GM12865 (cell line): ENCODE measurements around the gene DEFB113.

Source experiments
- DNase-seq: peaks from one replicate; pipeline ENCODE4 v3.0.0; 2010; ENCODE audit warnings: low read depth
- H3K4me3 ChIP-seq: 2 replicates; pipeline ENCODE4 v1.5.1; 2011; ENCODE audit warnings: mild to moderate bottlenecking, low read depth, low read length, control low read depth
- CTCF ChIP-seq: IDR thresholded peaks from 2 replicates; pipeline ENCODE4 v1.5.1; 2011; ENCODE audit warnings: low read length, control low read depth, low read depth, inconsistent platforms; ENCODE audit not compliant: insufficient read depth; ENCODE audit errors: missing control alignments

DEFB113 gene

GRCh38 chr6:49939993-49940498 lies 29.4 kb downstream of the DEFB113 start:
- DNase-seq, result no peak
- no peak overlapping the region for H3K4me3 ChIP-seq
- TF ChIP-seq CTCF, result no peak

- no peak for TF ChIP-seq CTCF
- H3K4me3 ChIP-seq, result no peak overlapping the region
- no peak for DNase-seq
Measured at GRCh38 chr6:49937811-49938210, 31.6 kb downstream of the DEFB113 start.

- no peak overlapping the region for H3K4me3 ChIP-seq
- no peak for TF ChIP-seq CTCF
- no peak for DNase-seq
Measured at GRCh38 chr6:49937017-49937416, 32.4 kb downstream of the DEFB113 start.

- no peak for TF ChIP-seq CTCF
- DNase-seq, result no peak
Measured at GRCh38 chr6:49935387-49935786, 34.0 kb downstream of the DEFB113 start.

GRCh38 chr6:49934770-49935169 lies 34.7 kb downstream of the DEFB113 start:
- DNase-seq, result no peak
- no peak overlapping the region for H3K4me3 ChIP-seq
- no peak for TF ChIP-seq CTCF

More at GRCh38 chr6:49935387-49935786, 34.0 kb downstream of the DEFB113 start:
- no peak overlapping the region for H3K4me3 ChIP-seq

GRCh38 chr6:49933526-49933925 lies 35.9 kb downstream of the DEFB113 start:
- TF ChIP-seq CTCF, result no peak
- no peak overlapping the region for H3K4me3 ChIP-seq
- DNase-seq, result no peak

GRCh38 chr6:49929340-49929739 lies 40.1 kb downstream of the DEFB113 start:
- DNase-seq, result no peak
- no peak overlapping the region for H3K4me3 ChIP-seq
- TF ChIP-seq CTCF, result no peak
